IPS-18c (cell line): ENCODE data around the gene SLC35G2.
"Not testable (repeated sequence)": the region's sequence is repeated elsewhere in the genome, so short reads cannot be mapped to it uniquely, and the experiment has no call there.

Source experiments
- H3K4me3 ChIP-seq: 2 replicates; pipeline ENCODE4 v1.7.0; 2013; ENCODE audit warnings: low read depth, mild to moderate bottlenecking, low read length, moderate library complexity; ENCODE audit not compliant: insufficient read depth
- H3K9me3 ChIP-seq: one replicate; pipeline ENCODE4 v1.6.1; 2013; ENCODE audit warnings: mild to moderate bottlenecking, low read length, moderate library complexity; ENCODE audit not compliant: control insufficient read depth, insufficient read depth

Gene SLC35G2

GRCh38 chr3:136902530-136902929 is 83.6 kb downstream of the SLC35G2 start:
- not testable (repeated sequence) for H3K4me3 ChIP-seq, H3K9me3 ChIP-seq

- no peak overlapping the region for H3K4me3 ChIP-seq
- H3K9me3 ChIP-seq, result no peaks in the 10 kb centered on the region
Measured at GRCh38 chr3:136903899-136904298, 85.0 kb downstream of the SLC35G2 start.

GRCh38 chr3:136904746-136905145 is 85.8 kb downstream of the SLC35G2 start:
- no peak overlapping the region for H3K4me3 ChIP-seq
- H3K9me3 ChIP-seq, result no peaks in the 10 kb centered on the region
